ENCODE results near the gene KCNQ2.
A peak's percentile ranks its signal among the peaks of the same experiment; 100 is the strongest.
"Not testable (repeated sequence)": the region's sequence is repeated elsewhere in the genome, so short reads cannot be mapped to it uniquely, and the experiment has no call there.

Gene KCNQ2

DNA sequence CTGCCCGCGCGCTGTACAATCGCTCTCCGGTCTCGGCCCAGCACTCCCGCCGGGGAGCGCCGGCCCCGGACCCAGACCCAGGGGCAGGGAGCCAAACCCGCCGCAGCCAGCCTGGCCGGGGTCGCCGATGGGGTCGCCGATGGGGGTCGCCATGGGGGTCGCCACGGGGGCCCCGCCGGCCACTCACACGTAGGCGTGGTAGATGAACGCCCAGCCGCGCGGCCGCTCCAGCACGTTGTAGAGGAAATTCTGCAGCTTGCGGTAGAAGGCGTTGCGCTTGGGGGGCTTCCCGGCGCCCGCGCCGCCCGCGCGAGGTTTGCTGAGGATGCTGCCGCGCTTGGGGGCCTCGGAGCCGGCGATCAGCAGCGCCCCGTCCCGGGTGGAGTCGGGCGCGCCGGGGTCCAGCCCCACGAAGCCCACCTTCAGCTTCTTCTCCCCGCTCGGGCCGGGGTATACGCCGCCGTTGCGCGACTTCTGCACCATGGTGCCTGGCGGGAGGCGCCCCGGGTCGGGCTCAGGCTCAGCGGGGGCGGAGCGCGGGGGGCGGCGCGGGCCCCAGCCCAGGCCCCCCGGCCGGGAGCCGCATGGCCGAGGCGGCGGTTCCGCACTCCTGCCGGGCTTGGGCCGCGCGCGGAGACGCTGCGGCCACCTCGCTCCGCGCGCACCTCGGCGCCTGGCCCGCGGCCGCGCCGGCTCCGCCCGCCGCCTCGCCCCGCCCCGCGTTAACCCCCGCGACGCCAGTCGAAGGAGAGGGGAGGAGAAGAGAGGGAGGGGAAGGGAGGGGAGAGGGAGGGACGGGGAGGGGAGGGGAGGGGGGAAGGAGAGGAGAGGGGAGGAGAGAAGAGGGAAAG, at the start of gene KCNQ2:
KCNQ2 (minus strand) TSS at position 675 of the 851 bp plus-strand sequence; CDS start at position 483, 192 bp downstream.
- DNase-seq = no peak

- no peak for DNase-seq
These were observed 49.1 kb upstream of the KCNQ2 start for GRCh38 chr20:63521602-63522001.

DNA sequence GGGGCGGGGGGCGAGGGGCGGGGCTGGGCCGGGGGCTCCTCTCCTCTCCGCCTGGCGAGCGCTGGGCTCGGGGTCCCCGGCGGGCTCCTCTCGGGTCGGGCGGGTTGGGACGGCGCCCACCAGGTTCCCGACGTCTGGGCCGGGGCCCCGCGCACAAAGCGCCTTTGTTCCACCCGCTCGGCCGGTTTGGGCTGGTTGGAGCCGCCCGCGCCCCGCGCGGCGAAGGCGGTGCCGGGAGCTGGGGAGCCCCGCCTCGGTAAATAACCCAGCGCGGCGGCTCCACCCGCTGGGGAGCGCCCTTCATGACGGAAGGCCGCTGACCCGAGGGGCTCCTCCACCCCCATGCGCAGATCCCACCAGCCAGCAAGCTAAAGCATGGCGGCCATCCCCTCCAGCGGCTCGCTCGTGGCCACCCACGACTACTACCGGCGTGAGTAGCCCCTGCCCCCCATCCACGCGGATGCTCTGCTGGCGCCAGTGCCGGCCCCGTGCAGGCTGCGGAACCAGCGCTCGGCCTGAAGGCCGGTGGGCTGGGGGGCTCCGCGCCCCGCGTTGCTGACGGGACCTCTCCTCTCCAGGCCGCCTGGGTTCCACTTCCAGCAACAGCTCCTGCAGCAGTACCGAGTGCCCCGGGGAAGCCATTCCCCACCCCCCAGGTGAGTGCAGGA, 48.6 kb upstream of the KCNQ2 start:
- DNase-seq = peak; percentile 45 to 87 (median 74)

DNA sequence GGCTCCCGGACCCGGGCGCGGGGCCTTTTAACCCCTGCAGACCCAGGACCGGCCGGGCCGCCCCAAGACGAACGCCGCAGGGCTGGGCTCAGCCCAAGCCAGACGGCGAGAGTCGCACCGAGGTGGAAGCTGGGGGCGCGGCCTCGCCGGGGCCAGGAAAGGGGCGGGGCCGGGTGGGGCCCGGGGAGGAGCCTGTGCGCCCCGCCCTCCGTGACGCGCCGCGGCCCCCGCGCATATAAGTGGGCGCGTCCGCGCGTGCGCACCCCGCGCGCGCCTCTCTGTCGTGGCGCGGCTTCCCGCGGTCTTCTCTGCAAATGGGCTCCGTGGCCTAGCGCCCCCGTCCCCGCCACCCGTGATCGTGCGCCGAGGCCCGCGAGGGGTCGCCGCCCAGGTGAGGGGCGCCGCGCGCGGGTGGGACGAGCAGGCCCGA, 48.1 kb upstream of the KCNQ2 start, which contains the start of gene PPDPF:
PPDPF (plus strand) TSS at position 262 of the 430 bp plus-strand sequence. CDS start 544 bp downstream, outside the sequence.
- DNase-seq = peak; percentile 71 to 91 (median 80)

GRCh38 chr20:63519668-63520503, 47.4 kb upstream of the KCNQ2 start:
- peak in 5 of 6 experiments; percentile 38 to 85 (median 71) for DNase-seq

DNA sequence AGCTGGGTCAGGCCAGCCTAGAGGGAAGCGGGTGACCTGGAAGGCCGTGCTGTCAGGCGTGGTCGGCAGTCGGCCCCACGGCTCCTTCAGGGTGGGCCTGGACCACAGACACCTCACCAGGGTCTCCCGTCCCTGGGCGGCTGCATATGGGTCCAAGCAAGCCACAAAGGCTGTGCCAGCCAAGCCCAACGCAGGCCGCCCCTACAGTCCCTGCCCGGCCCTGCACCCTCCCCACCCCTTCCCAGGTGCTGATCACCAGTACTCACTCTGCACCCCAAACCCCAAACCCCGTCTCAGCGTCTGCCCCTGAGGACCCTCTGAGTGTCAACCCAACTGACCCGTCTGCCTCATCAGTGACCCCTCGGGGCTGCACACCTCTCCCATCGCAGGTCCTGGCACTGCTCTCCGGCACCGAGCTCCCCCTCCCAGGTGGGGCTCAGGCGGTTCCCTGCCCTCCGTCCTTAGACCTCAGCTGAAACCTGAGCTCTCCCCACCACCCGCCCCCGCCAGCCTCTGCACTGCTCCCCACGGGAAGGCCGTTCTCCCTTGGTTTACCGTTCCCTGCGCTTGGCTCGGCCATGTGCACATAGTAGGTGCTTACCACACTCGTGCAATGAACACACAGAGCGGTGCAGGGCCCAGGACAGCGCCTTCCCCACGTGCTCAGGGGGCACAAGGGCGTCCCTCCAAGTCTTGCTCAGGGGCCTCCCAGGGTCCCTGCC, 46.7 kb upstream of the KCNQ2 start:
- DNase-seq = no peak

DNA sequence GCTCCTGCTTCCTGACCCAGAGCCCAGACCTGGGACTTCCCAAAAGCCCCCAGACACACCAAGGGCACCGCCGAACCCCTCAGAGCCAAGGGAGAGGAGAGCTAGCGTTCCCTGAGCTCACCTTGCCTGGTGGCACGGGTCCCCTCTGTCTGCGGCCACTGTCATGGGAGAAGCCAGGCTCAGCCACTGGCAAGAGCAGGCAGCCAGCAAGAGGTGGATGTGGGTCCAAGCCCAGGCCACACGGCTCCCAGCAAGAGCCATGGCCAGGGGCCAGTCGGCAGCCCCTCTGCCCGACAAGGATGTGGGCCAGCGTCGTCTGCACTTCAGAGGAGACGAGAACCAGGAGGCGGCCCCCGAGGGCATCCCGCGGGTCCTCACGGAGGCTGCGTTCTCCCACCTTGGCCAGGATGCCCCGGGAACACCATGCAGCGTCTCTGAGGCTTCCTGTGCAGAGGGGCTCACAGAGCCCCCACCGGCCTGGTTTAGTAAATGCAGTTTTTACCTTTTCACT, 46.0 kb upstream of the KCNQ2 start:
- DNase-seq = no peak

- no peak for DNase-seq
These were observed 45.2 kb upstream of the KCNQ2 start for GRCh38 chr20:63517376-63518309.

GRCh38 chr20:63514520-63514919, 42.1 kb upstream of the KCNQ2 start:
- not testable (repeated sequence) for DNase-seq

GRCh38 chr20:63513207-63513606, 40.8 kb upstream of the KCNQ2 start:
- DNase-seq = no peak

DNA sequence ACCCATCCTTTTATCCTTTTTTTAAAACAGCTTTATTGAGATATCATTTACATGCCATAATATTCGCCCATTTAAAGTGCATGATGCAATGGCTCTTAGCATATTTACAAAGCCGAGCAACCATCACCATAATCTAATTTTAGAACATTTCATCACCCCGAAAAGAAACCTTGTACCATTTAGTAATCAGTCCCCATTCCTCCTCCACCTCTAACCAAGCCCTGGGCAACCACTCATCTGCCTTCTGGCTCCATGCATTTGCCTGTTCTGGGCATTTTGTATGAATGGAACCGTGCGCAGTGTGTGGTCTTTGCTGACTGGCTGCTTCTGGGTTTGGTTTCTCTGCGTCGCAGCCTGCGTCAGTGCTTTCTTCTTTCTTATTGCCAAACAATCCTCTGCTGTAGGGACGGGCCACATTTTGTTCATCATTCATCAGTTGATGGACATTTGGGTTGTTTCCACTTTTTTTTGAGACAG, 36.7 kb upstream of the KCNQ2 start:
- no peak for DNase-seq

DNA sequence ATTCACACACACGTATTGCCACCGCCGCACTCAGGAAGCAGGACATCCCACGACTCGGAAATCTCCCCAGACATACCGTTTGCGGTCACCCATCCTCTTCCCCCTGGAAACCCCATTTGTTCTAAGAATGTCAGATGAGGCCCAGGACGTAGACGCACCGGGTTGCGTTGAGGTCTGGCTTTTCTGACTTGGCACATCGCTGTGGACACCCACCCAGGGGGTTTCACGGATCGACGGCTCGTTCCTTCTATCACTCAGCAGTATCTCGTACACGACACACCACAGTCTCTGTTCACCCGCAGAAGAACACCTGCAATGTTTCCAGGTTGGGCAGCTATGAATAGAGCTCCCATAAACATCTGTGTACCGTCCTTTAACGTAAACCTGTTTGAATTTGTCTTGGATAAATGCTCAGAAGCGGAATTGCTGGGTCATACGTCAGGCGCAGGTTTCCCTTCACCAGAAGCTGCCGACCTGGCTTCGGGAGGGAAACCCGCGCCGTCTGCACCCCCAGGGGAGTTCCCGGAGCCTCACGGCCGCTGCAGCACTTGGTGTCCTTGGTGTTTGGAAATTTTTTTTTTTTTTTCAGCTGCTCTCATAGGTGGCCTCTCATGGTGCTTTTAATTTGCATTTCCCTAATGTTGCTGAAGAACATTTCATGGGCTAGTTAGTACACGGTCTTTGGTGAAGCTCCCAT, 35.8 kb upstream of the KCNQ2 start:
- no peak for DNase-seq

DNA sequence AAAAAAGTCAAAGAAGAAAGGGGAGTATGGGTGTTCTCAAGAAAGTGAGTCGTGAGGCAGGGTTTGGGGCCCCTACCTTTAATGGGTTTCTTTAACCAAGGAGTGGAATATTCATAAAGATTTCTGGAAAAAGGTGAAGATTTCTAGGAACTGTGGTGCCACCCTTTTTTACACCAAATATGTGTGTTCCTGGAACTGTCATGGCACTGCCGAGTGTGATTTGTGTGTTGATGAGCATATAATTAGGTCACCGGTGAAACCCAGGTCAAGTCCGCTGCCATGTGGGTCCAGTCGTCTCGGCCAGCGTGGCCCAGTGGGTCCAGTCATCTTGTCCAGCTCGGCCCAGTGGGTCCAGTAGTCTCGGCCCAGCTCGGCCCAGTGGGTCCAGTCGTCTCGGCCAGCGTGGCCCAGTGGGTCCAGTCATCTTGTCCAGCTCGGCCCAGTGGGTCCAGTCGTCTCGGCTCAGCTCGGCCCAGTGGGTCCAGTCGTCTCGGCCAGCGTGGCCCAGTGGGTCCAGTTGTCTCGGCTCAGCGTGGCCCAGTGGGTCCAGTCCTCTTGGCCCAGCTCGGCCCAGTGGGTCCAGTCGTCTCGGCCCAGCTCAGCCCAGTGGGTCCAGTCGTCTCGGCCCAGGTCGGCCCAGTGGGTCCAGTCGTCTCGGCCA, 34.8 kb upstream of the KCNQ2 start:
- no peak for DNase-seq

DNA sequence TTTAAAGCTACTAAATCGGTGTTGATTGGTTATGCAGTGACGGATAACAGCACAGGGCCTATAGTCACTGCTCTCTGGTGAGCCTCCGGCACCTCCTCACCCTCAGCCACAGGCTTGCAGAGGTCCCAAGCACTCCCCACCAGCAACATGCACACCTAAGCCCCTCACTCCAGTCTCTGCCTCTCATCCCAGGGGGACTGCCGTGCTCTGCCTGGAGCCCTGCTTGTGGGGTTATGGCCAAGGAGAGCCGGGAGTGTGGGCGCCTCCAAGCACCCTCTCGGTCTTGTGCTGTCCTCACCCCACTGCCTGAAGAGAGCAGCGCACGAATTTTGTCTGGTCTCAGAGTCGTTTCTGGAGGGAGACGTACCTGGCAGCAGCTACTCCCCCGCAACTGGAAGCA, 33.3 kb upstream of the KCNQ2 start:
- no peak for DNase-seq

GRCh38 chr20:63505281-63505680, 32.8 kb upstream of the KCNQ2 start:
- no peak for DNase-seq

GRCh38 chr20:63504642-63505041, 32.2 kb upstream of the KCNQ2 start:
- DNase-seq = no peak

DNA sequence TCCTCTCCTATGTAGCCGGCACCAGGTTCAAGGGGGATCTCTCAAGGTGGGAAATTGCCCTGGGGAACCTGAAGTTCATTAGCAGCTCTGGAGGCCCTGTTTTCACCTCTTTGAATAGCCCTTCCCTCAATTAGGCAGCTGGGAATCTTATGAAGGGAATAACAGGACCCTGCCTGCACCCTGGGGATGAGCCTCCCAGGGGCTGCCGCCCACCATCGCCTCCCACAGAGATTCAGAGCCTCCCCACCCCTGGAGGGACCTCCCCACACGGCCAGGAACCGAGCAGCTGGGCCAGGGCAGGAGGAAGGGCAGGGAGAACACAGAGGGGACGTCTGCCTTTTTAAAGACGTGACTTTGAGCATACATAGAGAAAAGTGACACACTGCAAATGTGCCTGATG, 31.1 kb upstream of the KCNQ2 start:
- DNase-seq = no peak

- no peak for DNase-seq
These were observed 30.3 kb upstream of the KCNQ2 start for GRCh38 chr20:63502671-63503172.

All from stimulated activated naive CD4-positive, alpha-beta T cell (primary cell).